Thymus (tissue), 2 donors: Measurements from ENCODE around the gene TBC1D16. TPM values are rescaled to one million over a fixed set of nuclear protein-coding genes. Genes with fewer than 3 reads are reported as not detected.

Source experiments
- polyA plus RNA-seq: library from polyadenylated mRNA; stranded (reverse); fragments of 200-250 nt; gene quantifications from one replicate; pipeline ENCODE4 v1.2.3, GENCODE V29; 2013
- total RNA-seq: library from RNA; stranded (reverse); fragments of 120-200 nt; gene quantifications from one replicate; pipeline ENCODE4 v1.2.4, GENCODE V29; 2013
- donor health status: healthy.

The TBC1D16 gene
- total and polyA plus RNA-seq, 2 donors = 3.7 to 4.2 TPM

Other genes with a start within 250 kb of the TBC1D16 start
- gene CBX8, start 238.8 kb downstream of the TBC1D16 start, total RNA-seq = 7.4 TPM
- 12.8 TPM for gene CBX8, start 238.8 kb downstream of the TBC1D16 start, polyA plus RNA-seq
- gene CBX4, start 196.4 kb downstream of the TBC1D16 start, total RNA-seq = 26.9 TPM
- 32.1 TPM for gene CBX4, start 196.4 kb downstream of the TBC1D16 start, polyA plus RNA-seq
- gene CCDC40, start 770 bp upstream of the TBC1D16 start, total RNA-seq = 0.57 TPM
- 1.5 TPM for gene CCDC40, start 770 bp upstream of the TBC1D16 start, polyA plus RNA-seq
- gene GAA, start 65.7 kb upstream of the TBC1D16 start, total RNA-seq = 30.4 TPM
- 56.4 TPM for gene GAA, start 65.7 kb upstream of the TBC1D16 start, polyA plus RNA-seq
- 116 TPM for gene EIF4A3, start 111.3 kb upstream of the TBC1D16 start, total RNA-seq
- gene EIF4A3, start 111.3 kb upstream of the TBC1D16 start, polyA plus RNA-seq = 76.3 TPM
- gene CARD14, start 134.2 kb upstream of the TBC1D16 start, total RNA-seq = 0.38 TPM
- 1.7 TPM for gene CARD14, start 134.2 kb upstream of the TBC1D16 start, polyA plus RNA-seq
- gene SGSH, start 184.5 kb upstream of the TBC1D16 start, total RNA-seq = 4.0 TPM
- gene SGSH, start 184.5 kb upstream of the TBC1D16 start, polyA plus RNA-seq = 38.9 TPM
- 2.3 TPM for gene SLC26A11, start 184.6 kb upstream of the TBC1D16 start, total RNA-seq
- 17.4 TPM for gene SLC26A11, start 184.6 kb upstream of the TBC1D16 start, polyA plus RNA-seq
- gene RNF213, start 225.0 kb upstream of the TBC1D16 start, total RNA-seq = 76.4 TPM
- 114 TPM for gene RNF213, start 225.0 kb upstream of the TBC1D16 start, polyA plus RNA-seq